Motor neuron (in vitro differentiated cells): ENCODE data around the gene CACNA1E. TPM values are rescaled to one million over a fixed set of nuclear protein-coding genes. Genes with fewer than 3 reads are reported as not detected.
"Not testable (repeated sequence)": the region's sequence is repeated elsewhere in the genome, so short reads cannot be mapped to it uniquely, and the experiment has no call there.

Experiments
- ATAC-seq, 8 experiments: fragments of 200-7000 bp; cut with Tn5 transposase; replicated peaks in 6 of 8; 2 replicates each; pipeline ENCODE4 v1.8.0; 2021; ENCODE audit warnings: mild to moderate bottlenecking in 8 of 8, moderate library complexity in 8 of 8
- H3K27ac ChIP-seq, 2 donors: fragments of 250-450 bp; sonication (Bioruptor Pico); 2 replicates each; pipeline ENCODE4 v1.9.0; 2021; ENCODE audit warnings: antibody characterized with exemption in 2 of 2, mild to moderate bottlenecking in 2 of 2, moderate library complexity in 1 of 2
- H3K4me1 ChIP-seq, 2 donors: fragments of 250-450 bp; sonication (Bioruptor Pico); replicated peaks in 1 of 2; 2 replicates each; pipeline ENCODE4 v1.6.1; 2021; ENCODE audit warnings: antibody characterized with exemption in 2 of 2, mild to moderate bottlenecking in 2 of 2, moderate library complexity in 1 of 2
- H3K4me3 ChIP-seq, 5 donors: fragments of 250-450 bp; sonication (Bioruptor Pico); 2 replicates each; pipeline ENCODE4 v1.9.0; 2021; ENCODE audit warnings: antibody characterized with exemption in 5 of 5, mild to moderate bottlenecking in 5 of 5, moderate library complexity in 4 of 5
- WGBS, 10 experiments: fragments of 450-650 bp; shearing (Covaris generic); methylation state at CpG; one replicate each; pipeline ENCODE4 v1.0.0; 2022; 5-methylcytosine and 5-hydroxymethylcytosine counted together
- in situ Hi-C, 9 experiments: fragments of 400-800 bp; cut with MboI; loops; one replicate each; pipeline ENCODE4 v1.15.0; 2021; ENCODE audit warnings: low sequenced_read_pairs in 9 of 9, low pct_unique_long_range_greater_than_20kb in 2 of 9; ENCODE audit not compliant: unreplicated experiment in 9 of 9
- total RNA-seq, 8 experiments: library from RNA; unstranded; fragments of 300-600 nt; gene quantifications; 2 replicates each; pipeline versions ENCODE4 v1.2.3 to v1.2.4, GENCODE V29; 2022

The CACNA1E gene
- total RNA-seq, 8 experiments from 2014 or later, result 0.10 to 19.4 (median 6.8) TPM

DNA sequence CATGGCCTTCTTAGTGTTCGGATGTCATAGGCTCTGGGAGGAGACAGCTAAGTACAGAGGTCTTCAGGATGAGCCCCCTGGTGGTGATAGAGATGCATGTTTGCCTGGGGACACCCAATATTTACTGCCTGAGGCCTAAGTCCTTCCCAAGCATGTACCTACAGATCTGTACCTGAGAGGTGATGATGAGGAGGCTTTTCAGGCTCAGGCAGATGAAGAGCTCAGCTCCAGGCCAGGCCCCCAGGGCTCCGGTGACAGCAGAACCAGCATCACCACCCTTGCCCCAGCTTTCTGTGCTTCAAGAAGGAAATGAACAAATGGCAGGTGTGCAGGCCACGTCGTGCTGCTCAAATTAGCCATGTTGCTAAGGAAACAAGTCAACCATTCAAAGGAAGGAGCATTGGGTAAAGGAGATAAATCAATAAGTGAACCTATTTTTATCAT is 21.1 kb downstream of the CACNA1E start:
- WGBS, 10 experiments, result 7 to 100% (median 71%) methylated on average over 1 to 4 of the region's 4 CpGs; no CpG with 5 or more reads in 4 of the 10 experiments

DNA sequence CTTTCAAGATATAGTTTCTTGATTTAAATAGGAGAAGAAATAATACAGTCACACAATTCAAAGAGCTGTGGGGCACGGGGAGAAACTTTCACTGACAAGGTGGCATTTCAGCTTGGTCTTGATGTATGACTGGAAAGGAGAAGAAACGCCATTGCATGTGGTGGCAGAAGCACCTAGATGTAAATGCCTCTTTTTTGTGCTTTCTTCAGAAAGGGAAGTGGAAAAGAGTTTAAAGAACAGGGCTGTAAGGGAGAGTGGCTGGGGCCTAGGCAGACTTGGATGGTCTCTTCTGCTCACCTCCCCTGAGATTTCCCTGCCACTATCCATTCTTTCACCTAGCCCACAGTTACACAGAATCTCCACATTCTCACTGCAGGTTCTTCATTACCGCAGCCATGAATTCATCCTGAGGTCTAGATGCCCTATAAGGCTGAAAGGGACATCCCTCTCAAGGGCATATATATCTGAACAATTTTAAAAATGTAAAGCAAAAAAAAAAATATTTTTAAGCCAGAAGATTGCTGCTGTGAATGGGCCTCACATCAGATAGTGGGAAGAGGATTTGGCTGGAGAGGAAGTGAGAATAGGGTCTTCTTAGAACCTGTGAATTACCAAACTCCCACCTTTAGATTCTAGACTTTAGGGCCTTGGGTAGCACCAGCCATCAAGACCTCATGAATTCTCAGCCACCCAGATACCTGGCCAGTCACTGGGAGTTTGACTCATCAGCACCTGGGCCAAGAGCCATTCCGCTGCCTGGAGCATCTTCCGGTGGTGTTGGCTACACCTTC is 23.4 kb downstream of the CACNA1E start:
- WGBS, 10 experiments, result 17 to 86% (median 61%) methylated on average over 1 to 4 of the region's 5 CpGs; no CpG with 5 or more reads in 3 of the 10 experiments
- Histone ChIP-seq H3K4me1 (peaks cover 32 to 37% of the 10 kb centered on the region in 2 donors), H3K27ac (no peak overlapping the region), H3K4me3 (no peak overlapping the region)
- ATAC-seq, result no peak
- in situ Hi-C loops, result loop anchor here in 1 of 9 experiments (25.0 kb wide), 1 partner anchor 556 kb away; the partner anchor contains the start of gene ZNF648

More for the DNA sequence above, 21.1 kb downstream of the CACNA1E start:
- Histone ChIP-seq H3K4me1 (peaks cover 39 to 45% of the 10 kb centered on the region in 2 donors), H3K4me3 (no peak overlapping the region), H3K27ac (peak overlapping the region; percentile 82 to 87)
- in situ Hi-C loops, result loop anchor here in 1 of 9 experiments (25.0 kb wide), 1 partner anchor 558 kb away; the partner anchor contains the start of gene ZNF648
- peak in 6 of 8 experiments; percentile 27 to 44 (median 38) for ATAC-seq

DNA sequence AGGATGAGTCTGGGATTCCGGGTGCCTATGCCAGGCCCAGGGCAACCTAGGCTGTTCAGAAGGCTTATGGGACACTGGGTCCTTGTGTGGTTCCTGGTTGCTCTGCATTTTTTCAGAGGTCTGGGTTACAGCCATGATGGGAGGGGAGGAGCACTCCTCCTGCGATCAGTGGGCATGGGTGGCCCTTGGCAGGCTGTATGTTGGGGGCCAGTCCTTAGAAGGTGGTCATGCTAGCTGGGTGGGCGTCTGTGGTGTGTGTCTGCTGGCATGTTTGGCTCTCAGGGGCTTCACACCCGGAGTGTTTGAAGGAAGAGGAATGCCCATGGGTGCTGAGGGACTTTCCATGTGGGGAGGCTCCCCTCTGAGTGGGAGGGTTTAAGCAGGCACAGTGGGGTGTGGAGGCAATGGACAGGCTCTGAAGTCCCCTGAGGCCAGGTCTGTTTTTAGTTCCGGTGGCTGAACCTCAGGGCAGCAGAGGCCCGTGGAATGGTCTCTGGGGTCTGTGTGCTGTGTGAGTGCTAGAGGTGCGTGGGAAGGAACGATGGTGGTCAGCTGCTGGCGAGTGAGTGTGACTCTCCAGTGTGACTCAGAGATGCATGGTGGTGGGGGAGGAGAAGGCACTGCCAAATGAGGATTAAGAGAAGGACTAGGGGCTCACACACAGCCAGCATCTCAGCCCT is 25.3 kb downstream of the CACNA1E start:
- Histone ChIP-seq H3K4me3 (no peak overlapping the region), H3K27ac (no peak overlapping the region), H3K4me1 (peaks cover 13 to 18% of the 10 kb centered on the region in 2 donors)
- WGBS, 10 experiments, result 0 to 92% (median 80%) methylated on average over 1 to 7 of the region's 9 CpGs; no CpG with 5 or more reads in 3 of the 10 experiments
- ATAC-seq, result peak in 2 of 8 experiments; percentile 35 to 81
- in situ Hi-C loops, result loop anchor here in 1 of 9 experiments (25.0 kb wide), 1 partner anchor 554 kb away; the partner anchor contains the start of gene ZNF648

DNA sequence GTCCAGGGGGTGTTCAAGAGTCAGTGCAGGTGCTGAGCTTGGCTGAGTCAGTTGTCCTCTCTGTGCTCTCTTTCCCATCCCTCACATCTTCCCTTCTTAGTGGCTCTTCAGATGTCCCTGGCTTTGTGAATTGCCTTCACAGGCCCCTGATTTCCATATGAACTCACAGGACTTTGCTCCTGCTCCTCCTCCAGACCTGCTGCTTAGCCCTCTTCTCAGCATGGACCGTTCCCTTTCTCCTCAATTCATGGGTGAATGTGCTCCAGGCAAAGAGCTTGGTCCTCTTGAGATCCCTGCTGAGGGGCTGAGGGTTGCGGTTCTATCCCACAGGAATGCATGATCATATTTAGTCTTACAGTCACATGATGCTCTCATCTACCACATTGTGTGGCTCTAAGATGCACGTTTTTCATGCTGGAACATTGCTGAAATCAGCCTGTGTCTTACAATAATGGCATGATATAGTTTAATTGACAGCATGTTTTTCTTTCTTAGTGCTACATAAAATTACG is 30.5 kb downstream of the CACNA1E start:
- Histone ChIP-seq H3K27ac (no peak overlapping the region), H3K4me1 (peaks cover 0 to 4% of the 10 kb centered on the region in 2 donors), H3K4me3 (no peak overlapping the region)
- WGBS, 10 experiments, result 0 to 70% (median 21%) methylated on average over 1 to 4 of the region's 4 CpGs; no CpG with 5 or more reads in 2 of the 10 experiments
- peak in 1 of 8 experiments; percentile 25 for ATAC-seq
- in situ Hi-C loops, result loop anchor here in 1 of 9 experiments (25.0 kb wide), 1 partner anchor 548 kb away; the partner anchor contains the start of gene ZNF648

DNA sequence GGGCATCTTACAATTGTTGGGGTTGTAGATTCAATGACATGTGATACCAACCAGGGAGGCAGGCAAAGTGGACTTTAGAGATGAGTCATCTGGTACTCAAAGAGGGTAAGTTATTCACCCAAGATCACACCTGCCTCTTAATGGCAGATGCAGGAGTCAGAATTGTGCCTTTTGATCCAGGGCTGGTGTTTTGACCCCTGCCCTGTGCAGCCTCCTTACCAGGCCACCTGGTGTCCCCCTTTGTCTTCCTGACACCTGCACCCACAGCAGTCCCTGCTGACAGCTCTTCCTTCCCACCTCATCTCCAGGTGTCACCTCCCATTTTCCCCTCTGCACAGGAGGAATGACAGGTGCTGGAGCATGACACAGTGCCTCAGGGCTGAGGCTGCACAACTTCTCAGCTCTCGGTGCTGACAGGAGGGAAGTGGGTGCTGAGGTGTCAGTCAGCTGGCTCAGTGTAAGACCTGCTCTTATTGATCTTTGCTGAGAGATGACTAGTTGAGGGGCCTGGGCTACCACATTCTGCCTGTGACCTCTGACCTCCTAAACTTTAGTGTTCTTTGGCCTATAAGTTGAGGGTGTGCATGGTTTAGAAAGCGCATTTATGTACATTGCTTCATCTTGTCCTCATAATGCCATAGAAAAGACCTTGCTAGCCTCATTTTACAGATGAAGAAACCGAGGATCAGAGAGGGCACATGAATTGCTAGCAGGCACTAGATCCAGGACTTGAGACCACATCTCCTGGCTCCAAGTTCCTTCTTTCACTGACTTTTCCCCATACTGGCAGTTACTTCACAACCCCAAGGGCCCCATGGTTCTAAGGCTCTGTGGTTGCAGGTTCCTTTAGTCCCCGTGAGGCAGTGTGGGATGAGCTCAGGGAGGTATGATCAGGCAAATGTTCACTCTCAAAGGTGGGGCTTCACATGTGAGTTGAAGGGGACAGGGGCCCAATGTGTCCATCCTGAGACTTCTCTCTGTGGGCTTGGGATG is 31.3 kb downstream of the CACNA1E start:
- Histone ChIP-seq H3K4me3 (no peak overlapping the region), H3K4me1 (peaks cover 0 to 4% of the 10 kb centered on the region in 2 donors), H3K27ac (no peak overlapping the region)
- in situ Hi-C loops, result loop anchor here in 1 of 9 experiments (25.0 kb wide), 1 partner anchor 548 kb away; the partner anchor contains the start of gene ZNF648
- WGBS, 10 experiments, result 0 to 93% (median 79%) methylated on average over 1 to 4 of the region's 4 CpGs; no CpG with 5 or more reads in 1 of the 10 experiments
- no peak for ATAC-seq

DNA sequence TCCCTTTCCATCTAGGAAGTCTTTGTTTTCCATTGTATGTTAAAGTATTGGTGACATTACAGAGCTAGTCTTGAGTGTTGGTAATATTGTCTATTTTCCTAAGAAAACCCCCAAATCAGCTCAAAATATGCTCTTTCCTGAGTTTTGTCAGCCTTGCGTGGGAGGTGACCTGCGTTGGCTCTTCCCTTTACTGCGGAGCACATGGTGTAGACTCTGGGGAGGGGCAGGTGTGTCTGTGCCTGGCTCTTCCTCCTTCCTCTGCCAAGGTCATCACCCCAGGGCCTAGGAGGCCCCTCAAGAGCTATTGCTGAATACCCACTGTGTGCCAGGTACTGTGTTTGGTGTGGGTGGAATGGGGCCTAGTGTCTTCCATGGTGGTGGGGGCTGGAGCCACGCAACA is 33.4 kb downstream of the CACNA1E start:
- Histone ChIP-seq H3K4me3 (no peak overlapping the region), H3K4me1 (no peaks in the 10 kb centered on the region), H3K27ac (no peak overlapping the region)
- in situ Hi-C loops, result loop anchor here in 1 of 9 experiments (25.0 kb wide), 1 partner anchor 546 kb away; the partner anchor contains the start of gene ZNF648
- WGBS, 10 experiments, result 80 to 100% (median 98%) methylated on average over 1 to 4 of the region's 4 CpGs; no CpG with 5 or more reads in 6 of the 10 experiments
- no peak for ATAC-seq

DNA sequence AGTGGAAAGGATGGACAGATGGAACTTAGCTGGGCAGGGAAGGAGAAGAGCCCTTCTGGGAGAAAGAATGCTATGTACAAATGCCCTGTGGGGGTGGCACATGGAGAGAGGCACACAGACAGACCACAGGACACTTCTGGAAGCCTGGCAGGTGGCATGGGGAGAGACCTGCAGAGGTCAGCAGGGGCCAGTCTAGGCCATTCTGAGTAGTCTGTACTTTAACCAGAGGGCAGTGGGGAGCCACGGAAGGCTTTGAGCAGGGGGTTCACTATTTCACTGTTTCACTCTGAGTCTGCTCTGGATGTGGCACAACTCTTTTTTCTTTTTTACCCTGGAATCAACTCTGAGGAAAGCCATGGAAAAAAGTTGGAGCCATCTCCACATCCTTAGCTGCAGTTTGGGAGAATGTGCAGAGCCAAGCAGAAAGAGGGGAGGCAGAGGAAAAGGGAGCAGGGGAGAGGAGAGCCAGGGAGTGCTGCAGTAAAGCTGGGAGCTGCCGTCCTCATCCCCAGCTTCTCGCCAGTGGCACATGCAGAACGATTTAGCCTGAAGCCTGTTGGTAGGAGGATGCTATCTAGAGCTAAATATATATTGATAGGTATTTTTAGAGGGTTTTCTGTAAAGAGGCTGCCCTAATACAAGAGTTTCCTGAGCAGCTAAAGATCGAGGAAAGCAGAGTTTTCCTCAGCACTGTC is 34.0 kb downstream of the CACNA1E start:
- H3K4me1 ChIP-seq, result no peaks in the 10 kb centered on the region
- no peak overlapping the region for H3K4me3 ChIP-seq
- ATAC-seq, result no peak
- in situ Hi-C loops, result loop anchor here in 1 of 9 experiments (25.0 kb wide), 1 partner anchor 545 kb away; the partner anchor contains the start of gene ZNF648
- H3K27ac ChIP-seq, result no peak overlapping the region
- WGBS, 10 experiments, result 0 to 57% (median 27%) methylated on average over 1 to 5 of the region's 5 CpGs; no CpG with 5 or more reads in 2 of the 10 experiments

DNA sequence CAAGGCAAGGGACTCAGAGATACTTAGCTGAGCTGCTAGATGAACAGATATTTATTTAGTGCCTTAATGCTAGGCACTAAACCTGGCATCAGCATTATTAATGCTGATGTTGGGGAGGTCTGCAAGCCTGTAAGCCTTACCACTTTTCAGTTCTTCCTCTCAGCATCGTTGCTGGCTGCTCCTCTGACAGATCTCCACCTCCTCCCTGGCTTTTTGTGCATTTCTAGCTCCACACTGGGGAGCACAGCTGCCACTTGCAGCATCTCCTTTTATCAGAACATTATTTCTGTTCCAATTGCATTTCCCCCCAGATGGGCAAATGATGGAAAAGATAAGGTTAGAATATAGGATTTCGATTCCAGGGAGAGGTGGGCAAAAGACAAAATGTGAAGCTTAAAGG is 34.8 kb downstream of the CACNA1E start:
- no peak for ATAC-seq
- in situ Hi-C loops, result loop anchor here in 1 of 9 experiments (25.0 kb wide), 1 partner anchor 544 kb away; the partner anchor contains the start of gene ZNF648
- WGBS, 10 experiments, result 0 to 100% (median 46%) methylated on average over 1 to 2 of the region's 2 CpGs; no CpG with 5 or more reads in 3 of the 10 experiments

DNA sequence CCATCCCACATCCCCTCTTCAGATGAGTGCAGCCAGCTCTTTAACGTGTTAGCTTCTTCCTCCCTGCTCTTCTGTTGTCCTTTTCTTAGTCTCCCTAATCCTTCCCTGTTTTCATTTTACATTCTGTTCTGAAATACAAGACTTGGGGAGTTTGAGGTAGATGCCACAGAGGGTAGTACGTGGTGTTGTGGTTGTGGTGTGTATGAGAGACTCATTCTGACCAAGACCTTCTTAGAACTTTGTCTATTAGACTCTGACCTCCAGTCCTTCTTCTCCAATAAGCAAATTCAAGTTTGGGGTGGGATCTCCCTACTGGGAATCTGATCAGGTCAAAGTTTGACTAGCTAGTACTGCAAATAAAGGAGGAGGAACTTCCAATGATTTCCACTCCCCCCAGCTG is 39.5 kb downstream of the CACNA1E start:
- Histone ChIP-seq H3K4me3 (no peak overlapping the region), H3K4me1 (no peaks in the 10 kb centered on the region), H3K27ac (no peak overlapping the region)
- no peak for ATAC-seq
- in situ Hi-C loops, result loop anchor here in 1 of 9 experiments (25.0 kb wide), 1 partner anchor 539 kb away; the partner anchor contains the start of gene ZNF648
- 0 to 100% (median 73%) methylated on average over 1 to 2 of the region's 2 CpGs; no CpG with 5 or more reads in 2 of the 10 experiments for WGBS, 10 experiments

More for the DNA sequence above, 34.8 kb downstream of the CACNA1E start:
- Histone ChIP-seq H3K4me1 (no peaks in the 10 kb centered on the region), H3K27ac (no peak overlapping the region), H3K4me3 (no peak overlapping the region)

DNA sequence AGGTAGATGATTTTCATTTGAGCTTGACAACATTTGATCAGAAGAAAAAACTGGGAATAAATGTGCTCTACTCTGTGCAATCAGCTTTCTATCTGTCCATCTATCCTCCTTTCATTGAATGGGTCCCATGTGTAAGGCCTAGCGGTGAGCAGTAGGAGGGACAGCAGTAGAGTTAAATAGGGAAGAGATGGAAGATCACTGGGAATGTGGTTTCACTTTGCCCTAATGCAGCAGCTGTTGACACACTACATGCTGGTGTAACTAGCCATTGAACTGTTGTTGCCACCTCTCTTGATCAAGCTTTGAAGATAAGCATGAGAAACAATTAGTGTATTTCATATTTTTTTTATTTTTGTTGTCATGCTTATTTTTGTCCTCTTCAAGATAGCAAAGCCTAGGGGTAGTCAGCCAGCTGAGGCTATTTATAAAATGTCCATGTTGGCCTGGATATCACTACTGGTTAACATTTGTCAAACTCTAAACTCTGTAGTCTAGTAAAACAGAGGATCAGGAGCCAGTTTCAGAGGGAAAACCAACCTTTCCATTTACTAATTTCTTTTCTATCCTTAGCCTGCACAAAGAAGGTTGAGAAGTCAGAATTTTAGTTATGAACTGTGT is 41.9 kb downstream of the CACNA1E start:
- Histone ChIP-seq H3K4me1 (no peaks in the 10 kb centered on the region), H3K27ac (no peak overlapping the region), H3K4me3 (no peak overlapping the region)
- no peak for ATAC-seq
- 0 to 100% (median 100%) methylated on average over 1 of the region's 1 CpG for WGBS, 10 experiments
- in situ Hi-C loops, result no loop called here

DNA sequence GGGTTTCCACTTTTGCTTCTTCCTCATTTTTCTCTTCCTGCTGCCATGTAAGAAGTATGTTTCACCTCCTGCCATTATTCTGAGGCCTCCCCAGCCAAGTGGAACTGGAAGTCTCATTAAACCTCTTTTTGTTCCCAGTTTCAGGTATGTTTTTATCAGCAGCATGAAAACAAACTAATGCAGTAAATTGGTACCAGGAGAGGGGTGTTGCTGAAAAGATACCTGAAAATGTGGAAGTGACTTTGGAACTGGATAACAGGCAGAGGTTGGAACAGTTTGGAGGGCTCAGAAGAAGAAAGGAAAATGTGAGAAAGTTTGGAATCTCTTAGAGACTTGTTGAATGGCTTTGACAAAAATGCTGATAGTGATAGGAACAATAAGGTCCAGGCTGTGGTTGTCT is 44.9 kb downstream of the CACNA1E start:
- H3K27ac ChIP-seq, H3K4me1 ChIP-seq, in situ Hi-C loops, H3K4me3 ChIP-seq, ATAC-seq: not testable (repeated sequence)
